GM21390 (cell line): ENCODE results near the gene WDR11.

Source experiments
- ATAC-seq: cut with Tn5 transposase; IDR thresholded peaks from one replicate; pipeline ENCODE4 v1.9.1; 2021; ENCODE audit not compliant: unreplicated experiment

The WDR11 gene

DNA sequence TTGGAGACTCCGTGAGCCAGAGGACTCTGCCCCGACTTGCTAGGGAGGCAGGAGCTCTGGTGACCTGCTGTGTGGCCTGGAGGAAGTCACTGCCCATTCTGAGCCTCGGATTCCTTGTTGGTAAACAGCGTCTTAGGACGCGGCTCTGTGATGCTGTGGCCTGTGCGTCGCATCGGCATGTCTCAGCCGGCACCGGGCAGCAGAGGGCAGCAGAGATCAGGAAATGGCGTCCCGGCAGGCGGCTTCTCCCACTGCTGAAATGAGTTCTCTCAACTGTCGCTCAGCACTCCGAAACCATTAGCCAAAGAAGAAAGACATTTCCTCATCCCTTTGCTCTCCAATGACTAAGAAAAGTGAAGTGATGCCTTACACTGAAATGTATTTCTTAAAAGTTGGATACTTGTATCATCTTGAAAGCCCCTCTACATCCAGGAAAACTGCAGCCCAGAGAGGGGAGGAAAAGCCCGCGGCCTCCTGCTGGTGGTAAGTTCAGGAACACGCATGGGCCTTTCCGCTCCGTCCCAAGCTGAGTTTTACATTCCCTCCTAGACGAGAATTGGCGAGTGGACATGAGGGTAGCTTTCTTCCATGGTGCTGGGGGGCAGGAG is 91.7 kb downstream of the WDR11 start:
- peak; percentile 97 for ATAC-seq

DNA sequence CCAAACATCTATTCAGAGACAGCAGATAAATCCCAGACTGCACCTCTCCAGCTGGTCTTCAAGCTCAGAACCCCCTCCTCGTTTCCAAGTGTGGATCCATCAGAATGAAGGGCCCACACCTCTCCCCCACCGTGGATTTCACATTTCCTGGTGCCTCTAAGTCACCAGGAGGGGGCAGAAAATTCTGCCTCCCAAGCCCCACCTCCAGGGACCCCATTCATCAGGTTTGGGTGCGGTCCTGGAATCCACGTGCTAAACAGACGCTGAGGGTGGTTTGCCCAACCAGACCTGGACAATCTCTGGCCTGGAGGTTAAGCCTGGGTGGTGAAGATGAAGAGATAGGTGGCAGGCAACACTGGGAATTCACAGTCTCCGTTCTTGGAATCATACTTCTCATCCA is 92.4 kb downstream of the WDR11 start:
- no peak for ATAC-seq

DNA sequence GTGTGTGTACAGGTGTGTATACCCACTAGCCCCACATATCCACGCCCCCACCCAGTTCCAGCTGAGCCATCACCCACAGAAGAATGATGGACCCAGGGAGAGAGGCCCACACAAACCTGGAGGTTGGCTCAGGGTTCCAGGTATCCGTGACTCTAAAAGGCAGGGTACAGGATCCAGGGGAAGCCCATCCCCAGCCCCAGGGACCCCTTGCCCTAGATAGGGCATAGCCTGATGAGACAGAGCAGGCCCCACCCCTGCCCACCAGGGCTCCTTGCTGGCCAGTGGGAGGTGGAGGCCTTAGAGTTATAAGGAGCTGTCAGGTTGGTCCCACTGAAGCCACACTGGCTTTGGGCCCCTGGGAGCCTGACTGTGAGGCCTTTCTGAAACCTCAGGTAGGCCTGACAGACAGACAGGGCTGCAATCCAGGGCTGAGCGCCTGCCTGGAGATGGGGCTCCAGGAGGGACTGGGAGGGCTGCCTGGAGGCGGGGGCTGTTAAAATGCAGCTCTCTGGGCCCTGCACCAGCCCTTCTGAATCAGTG is 93.5 kb downstream of the WDR11 start:
- no peak for ATAC-seq

DNA sequence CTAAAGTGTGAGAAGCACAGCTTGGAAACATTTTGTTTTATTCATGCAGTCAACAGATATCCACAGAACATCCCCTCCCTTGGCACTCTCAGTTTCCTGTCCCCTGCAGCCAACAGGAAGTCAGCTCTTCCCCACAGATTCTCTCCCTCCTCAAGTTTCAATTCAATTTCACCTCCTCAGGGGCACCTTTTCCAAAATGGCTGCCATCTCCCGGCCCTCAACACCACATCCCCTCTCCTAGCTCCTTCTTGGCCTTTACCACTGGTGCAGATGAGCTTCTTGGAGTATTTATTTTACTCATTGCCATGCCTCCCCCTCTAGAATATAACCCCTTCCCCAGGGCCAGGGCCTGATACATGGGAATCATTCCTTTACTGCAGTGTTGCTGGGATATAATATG is 94.0 kb downstream of the WDR11 start:
- ATAC-seq, result no peak

DNA sequence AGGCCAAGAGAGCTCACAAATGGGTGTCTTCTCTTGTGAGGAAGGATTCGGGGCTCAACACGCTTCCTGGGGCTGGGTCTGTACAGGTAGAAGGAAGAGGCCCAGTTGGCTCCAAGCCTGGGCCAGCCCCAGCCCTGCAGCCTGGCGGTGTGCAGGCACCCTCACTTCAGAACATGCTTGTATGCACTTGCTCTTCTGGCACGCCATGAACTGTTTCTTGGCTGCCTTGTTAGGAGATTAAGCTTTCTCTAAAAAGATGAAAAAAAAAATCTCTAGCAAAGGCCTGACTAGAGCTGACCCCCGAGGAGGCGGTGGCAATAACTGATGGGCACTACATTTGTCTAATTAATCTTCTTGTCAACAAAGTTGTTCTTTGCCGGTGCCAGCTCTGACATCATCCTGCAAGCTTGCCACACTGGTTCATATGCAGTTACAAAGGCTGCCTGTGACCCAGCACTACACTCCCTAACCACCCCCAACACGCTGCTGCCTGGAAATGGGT is 94.7 kb downstream of the WDR11 start:
- no peak for ATAC-seq

DNA sequence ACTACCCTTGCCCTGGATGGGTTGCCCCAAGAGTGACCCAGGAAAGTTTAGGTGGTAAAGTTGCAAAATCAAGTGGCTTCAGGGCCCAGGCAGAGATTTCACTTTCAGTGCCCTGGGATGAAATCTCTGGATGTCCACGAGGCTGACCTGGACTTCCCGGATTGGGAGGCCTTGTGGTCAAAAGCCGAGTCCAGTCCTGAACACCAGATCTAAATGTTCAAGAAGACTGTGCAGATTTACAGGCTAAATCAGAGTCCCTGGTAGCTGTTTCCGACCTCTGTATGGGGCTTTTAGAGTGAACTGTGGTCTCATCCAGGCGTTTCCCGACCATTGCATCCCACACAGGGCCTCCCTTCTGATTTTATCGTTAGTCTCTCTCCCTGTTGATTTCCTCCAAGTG is 95.3 kb downstream of the WDR11 start:
- ATAC-seq, result no peak

DNA sequence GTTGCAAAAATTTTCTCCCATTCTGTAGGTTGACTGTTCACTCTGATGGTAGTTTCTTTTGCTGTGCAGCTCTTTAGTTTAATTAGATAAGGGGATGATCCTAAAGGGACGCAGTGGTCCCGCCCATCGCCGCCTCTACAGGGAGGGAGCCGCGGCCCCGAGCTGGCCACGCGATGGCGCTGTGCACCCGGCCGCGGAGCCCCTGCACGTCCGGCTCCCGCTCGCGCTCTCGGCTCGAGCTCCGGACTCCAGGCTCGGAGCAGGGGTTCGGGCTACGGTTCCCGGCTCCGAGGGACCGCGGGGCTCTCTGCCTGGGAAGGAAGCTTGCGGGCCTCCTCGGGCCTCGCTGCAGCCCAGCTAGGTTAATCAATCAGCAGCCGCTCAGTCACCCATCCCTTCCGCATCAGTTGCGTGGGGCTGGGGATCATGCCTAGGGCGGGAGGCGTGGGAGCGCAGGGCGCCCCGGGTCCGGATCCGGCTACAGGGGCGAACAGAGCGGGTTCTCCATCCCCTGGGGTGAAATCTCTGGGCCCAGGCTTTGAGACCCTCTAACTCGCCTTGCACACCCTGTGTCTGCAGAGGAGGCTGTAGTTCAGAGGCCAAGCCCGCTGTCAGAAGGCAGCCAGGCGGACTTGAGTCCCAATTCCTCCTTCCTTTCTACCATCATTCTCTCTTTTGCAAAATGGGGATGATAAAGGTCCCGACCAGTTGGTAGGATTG is 97.9 kb downstream of the WDR11 start:
- ATAC-seq, result peak; percentile 97

DNA sequence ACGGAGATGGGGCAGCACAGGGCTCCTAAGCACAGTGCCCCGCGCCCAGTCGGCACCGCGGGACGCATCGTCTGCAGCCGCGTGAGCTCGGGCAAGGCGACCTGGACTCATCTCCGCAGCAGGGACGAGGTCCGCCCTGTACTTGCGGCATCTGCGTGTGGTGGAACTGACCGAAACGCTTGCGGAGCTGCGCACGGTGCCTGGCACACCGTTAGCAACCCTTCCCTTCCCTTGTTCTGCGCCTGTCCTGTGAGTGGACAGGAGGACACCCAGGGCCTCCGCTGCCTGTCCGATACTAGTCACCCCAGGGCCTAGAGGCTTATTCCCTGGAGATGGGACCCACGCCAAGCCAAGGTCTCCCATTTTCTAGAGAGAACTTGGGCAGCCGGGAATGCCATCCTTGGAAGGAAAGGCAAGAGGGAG is 98.5 kb downstream of the WDR11 start:
- ATAC-seq, result no peak

DNA sequence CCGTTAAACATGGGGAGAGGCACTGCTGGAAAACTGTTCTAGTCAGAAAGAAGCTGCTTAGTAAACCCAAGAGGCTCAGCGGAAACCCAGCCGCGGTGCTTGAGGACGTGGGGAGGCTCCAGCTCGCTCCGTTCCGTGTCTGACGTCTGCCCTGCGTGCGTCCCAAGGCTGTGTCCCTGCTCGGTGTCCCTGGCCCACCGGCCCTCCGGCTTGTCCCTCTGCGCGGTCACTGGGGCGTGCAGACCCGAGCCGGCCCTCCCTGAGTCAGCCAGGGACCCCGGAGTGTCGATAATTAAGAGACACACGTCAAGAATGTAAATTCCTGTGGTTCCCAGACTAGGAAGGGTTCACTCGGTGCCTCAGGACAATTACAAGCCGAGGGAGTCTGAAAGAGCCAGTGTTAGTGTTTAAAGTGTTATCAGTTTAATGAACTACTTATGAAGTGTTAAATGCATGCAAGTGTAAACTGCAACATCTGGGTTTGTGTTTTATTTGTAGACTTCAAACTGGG is 98.9 kb downstream of the WDR11 start:
- ATAC-seq, result no peak

DNA sequence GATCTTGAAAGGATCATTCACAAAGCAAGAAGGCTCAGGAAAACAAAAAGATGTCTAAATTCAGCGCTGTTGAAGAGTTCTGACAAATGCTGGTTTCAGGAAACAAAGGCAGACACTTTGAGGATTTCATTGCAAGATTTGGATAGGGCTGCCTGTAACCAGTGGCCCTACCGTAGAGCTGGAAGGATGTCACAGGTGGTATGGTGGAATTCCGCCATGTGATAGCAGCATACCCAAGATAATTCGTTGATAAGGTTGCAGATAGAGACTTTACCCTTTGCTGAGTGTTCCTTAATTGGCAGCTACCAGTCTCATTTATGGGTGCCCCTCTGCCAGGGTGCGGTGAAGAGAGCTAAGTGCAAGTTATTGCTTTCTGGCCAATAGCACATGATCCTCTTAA is 100.1 kb downstream of the WDR11 start:
- no peak for ATAC-seq

DNA sequence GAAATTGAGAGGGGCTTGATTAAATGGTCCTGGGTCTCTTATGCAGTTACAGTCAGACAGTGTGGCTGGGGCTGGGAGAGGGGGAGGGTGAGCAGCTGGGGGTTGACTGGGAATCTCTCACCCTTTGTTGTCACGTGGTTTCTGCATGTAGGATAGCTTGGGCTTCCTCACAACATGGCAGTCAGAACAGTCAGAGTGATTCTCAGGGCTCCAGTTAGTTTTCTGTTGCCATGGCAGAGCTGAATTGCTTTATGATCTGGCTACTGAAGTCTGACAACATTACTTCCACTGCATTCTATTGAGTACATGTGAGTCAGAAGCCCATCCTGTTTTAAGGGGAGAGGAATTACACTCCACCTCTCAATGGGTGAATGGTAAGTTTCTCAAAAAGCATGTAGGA is 102.7 kb downstream of the WDR11 start:
- ATAC-seq, result no peak
